Esophagus muscularis mucosa (tissue), 4 donors: ENCODE measurements around the gene LRRC61. TPM values are rescaled to one million over a fixed set of nuclear protein-coding genes. Genes with fewer than 3 reads are reported as not detected.

Experiments
- DNase-seq: peaks from one replicate; pipeline ENCODE4 v3.0.0-alpha.2; 2017; ENCODE audit errors: extremely low spot score
- H3K27ac ChIP-seq, 4 donors: fragments of 200-600 bp; sonication (generic); replicated peaks in 1 of 4; 1 replicate in 3 of 4; 2 replicates in 1 of 4; pipeline ENCODE4 v1.5.1; 2016 to 2019; ENCODE audit warnings: mild to moderate bottlenecking in 1 of 4
- H3K27me3 ChIP-seq, 4 donors: fragments of 200-600 bp; sonication (generic); one replicate each; pipeline versions ENCODE4 v1.5.1 to v1.6.0; 2016 to 2019
- H3K36me3 ChIP-seq, 4 donors: fragments of 200-600 bp; sonication (generic); one replicate each; pipeline ENCODE4 v1.5.1; 2016 to 2019
- H3K4me1 ChIP-seq, 4 donors: fragments of 200-600 bp; sonication (generic); one replicate each; pipeline ENCODE4 v1.5.1; 2016 to 2019
- H3K4me3 ChIP-seq, 4 donors: fragments of 200-600 bp; sonication (generic); 1 replicate in 2 of 4; 2 replicates in 2 of 4; pipeline ENCODE4 v1.5.1; 2016 to 2019; ENCODE audit warnings: mild to moderate bottlenecking in 4 of 4, moderate library complexity in 1 of 4
- H3K9me3 ChIP-seq, 4 donors: fragments of 200-600 bp; sonication (generic); 1 replicate in 3 of 4; 2 replicates in 1 of 4; pipeline ENCODE4 v1.5.1; 2016 to 2019
- EP300 ChIP-seq: sonication (generic); formaldehyde crosslinking; IDR thresholded peaks from one replicate; pipeline ENCODE4 v1.6.1; 2017; ENCODE audit warnings: antibody characterized with exemption
- POLR2A ChIP-seq: fragments of 450-650 bp; IDR thresholded peaks from one replicate; pipeline ENCODE4 v1.6.1; 2017; ENCODE audit warnings: antibody characterized with exemption, moderate library complexity, mild to moderate bottlenecking, low read depth
- POLR2AphosphoS5 ChIP-seq, 2 donors: sonication (generic); formaldehyde crosslinking; IDR thresholded peaks; one replicate each; pipeline ENCODE4 v1.6.1; 2017; ENCODE audit warnings: antibody characterized with exemption in 2 of 2
- WGBS: methylation state at CpG from one replicate; pipeline ENCODE4 v1.1.5; 2018; 5-methylcytosine and 5-hydroxymethylcytosine counted together
- intact Hi-C: fragments of 100-400 bp; cut with DNase I; formaldehyde crosslinking; loops from one replicate; pipeline ENCODE4 v1.15.1; 2023
- total RNA-seq, 4 donors: library from RNA; depleted of rRNA; stranded (reverse); fragments of >200 nt; gene quantifications; one replicate each; pipeline versions ENCODE4 v1.1.0 to v1.2.1, GENCODE V29; 2016
- TF ChIP-seq, protein P1 (sequence below), 3 experiments: fragments of 200-600 bp in 2 of 3; fragments of 450-650 bp in 1 of 3; sonication (generic) in 2 of 3; IDR thresholded peaks; one replicate each; pipeline ENCODE4 v1.5.1; 2017 to 2019; ENCODE audit warnings: antibody characterized with exemption in 3 of 3, mild to moderate bottlenecking in 2 of 3, moderate library complexity in 1 of 3

The LRRC61 gene
- total RNA-seq, 4 donors from 2014 or later: 7.9 to 16.5 (median 12.4) TPM

- Histone ChIP-seq H3K4me1 (peaks cover 26 to 42% (median 39%) of the 10 kb centered on the region in 4 donors), H3K4me3 (peak overlapping the region; percentile 70 to 96 (median 82)), H3K36me3 (peaks cover 16 to 28% (median 26%) of the 10 kb centered on the region in 4 donors), H3K27me3 (no peaks in the 10 kb centered on the region), H3K9me3 (no peaks in the 10 kb centered on the region), H3K27ac (peak overlapping the region; percentile 91 to 98 (median 92))
- 48% methylated on average over 8 of the region's 8 CpGs for WGBS
- no peak for DNase-seq
- intact Hi-C loops: loop anchor here (2.0 to 5.0 kb wide), 2 partner anchors 27 to 40 kb away; partner anchors contain the start of gene RARRES2
- TF ChIP-seq POLR2AphosphoS5 (IDR thresholded peaks at IDR 0.05) (no peak), POLR2A (no peak), EP300 (no peak)
- TF ChIP-seq, protein P1, sequence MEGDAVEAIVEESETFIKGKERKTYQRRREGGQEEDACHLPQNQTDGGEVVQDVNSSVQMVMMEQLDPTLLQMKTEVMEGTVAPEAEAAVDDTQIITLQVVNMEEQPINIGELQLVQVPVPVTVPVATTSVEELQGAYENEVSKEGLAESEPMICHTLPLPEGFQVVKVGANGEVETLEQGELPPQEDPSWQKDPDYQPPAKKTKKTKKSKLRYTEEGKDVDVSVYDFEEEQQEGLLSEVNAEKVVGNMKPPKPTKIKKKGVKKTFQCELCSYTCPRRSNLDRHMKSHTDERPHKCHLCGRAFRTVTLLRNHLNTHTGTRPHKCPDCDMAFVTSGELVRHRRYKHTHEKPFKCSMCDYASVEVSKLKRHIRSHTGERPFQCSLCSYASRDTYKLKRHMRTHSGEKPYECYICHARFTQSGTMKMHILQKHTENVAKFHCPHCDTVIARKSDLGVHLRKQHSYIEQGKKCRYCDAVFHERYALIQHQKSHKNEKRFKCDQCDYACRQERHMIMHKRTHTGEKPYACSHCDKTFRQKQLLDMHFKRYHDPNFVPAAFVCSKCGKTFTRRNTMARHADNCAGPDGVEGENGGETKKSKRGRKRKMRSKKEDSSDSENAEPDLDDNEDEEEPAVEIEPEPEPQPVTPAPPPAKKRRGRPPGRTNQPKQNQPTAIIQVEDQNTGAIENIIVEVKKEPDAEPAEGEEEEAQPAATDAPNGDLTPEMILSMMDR (IDR thresholded peaks at IDR 0.05): no peak
Measured at GRCh38 chr7:150367677-150368095, 44.5 kb downstream of the LRRC61 start.

DNA sequence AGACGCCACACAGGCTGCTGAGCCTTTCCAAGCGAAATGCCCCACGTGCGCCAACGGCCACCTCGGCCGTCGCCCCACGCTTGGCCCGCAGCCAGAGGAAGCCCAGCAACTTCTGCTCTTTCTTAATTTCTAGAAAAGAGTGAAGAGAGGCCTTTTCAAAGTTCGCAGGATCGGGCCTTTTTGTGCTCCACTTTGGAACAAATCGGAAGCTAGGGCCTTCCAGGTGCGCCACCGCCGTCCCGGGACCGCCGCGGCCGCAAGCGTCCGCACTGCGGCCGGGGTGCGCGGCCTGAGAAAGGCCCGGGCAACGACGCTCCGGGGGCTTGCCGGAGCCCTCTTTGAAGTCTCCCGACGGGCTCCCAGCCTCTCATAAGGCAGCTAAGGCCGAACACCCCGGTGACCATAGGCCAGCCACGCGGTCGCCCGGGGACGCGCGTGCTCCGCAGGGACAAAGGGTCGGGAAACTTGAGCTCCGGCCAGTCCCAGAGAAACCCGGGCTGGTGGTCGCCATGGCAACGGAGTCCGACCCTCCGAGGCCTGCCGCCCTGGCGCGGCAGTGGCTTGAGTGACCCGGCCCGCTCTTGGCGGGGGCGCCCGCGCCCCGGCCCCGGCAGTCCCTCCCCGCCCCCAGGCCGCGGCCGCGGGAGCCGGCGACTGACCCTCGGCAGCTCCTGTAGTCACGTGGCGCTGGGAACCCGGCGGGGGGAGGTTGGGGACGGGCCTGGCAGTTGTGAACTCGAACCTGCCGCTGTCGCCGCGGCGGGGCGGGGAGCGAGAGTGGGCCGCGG, 45.1 kb downstream of the LRRC61 start, which contains the start of gene REPIN1:
Gene REPIN1 (plus strand): TSS at position 727 of the 788 bp plus-strand sequence. CDS start 890 bp downstream, outside the sequence.
- H3K27ac ChIP-seq: peak within 1 kb of the TSS; percentile 91 to 98 (median 92)
- intact Hi-C loops: loop anchor here (2.0 to 5.0 kb wide), 2 partner anchors 27 to 39 kb away; partner anchors contain the start of gene RARRES2
- no peaks in the 10 kb centered on the region for H3K27me3 ChIP-seq
- H3K4me1 ChIP-seq: peaks cover 32 to 48% (median 45%) of the 10 kb centered on the region in 4 donors
- peak within 1 kb of the TSS; percentile 70 to 96 (median 82) for H3K4me3 ChIP-seq
- WGBS: 10% methylated on average over 18 of the region's 85 CpGs
- no peaks in the 10 kb centered on the region for H3K9me3 ChIP-seq
- peak; percentile 97 for DNase-seq
- H3K36me3 ChIP-seq: peaks cover 19 to 34% (median 32%) of the 10 kb centered on the region in 4 donors
- TF ChIP-seq EP300 (no peak), POLR2AphosphoS5 (IDR thresholded peaks at IDR 0.05) (peak; percentile 64 to 84), POLR2A (peak; percentile 38)
- TF ChIP-seq, protein P1 (IDR thresholded peaks at IDR 0.05): peak in 1 of 3 experiments; percentile 12

DNA sequence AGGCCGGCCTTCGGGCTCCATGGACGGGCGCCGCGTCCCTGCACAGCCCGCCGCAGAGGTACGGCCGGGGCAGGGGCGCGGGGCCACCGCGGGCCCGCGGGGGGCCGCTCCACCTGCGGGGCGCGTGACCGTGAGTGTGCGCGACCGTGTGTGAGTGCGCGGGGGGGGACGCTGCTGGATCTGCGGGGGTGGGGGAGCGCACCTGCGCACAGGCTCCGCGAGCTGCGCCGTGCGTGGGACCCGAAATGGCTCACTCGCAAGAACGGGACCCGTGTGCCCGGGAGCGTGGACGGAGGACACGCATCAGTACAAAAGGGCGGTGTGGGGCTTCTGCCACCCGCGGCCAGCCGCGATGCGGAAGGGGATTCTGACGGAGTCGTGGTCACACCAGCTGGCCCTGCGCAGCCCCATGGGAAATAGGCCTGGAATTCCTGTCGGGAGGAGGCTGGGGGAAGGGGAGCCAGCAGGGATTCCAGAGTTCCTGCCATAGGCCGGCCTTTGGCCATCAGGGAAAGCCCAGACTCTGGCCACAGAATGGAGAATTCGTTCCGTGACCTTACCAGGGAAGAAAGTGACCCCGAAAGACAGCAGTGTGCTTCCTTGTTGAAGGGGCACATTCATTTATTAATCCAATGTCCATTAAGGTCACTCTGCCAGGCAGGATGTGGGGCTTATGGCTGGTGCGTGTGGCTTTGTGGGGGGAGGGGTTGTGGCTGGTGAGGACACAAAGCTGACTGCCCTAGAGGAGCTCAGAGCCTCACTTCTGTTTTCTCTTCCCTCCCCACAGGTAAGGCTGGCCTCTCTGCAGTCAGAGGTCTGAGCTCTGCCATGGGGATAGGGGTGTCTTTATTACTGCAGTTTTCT, 46.0 kb downstream of the LRRC61 start:
- TF ChIP-seq POLR2AphosphoS5 (IDR thresholded peaks at IDR 0.05): peak; percentile 4 to 19
- TF ChIP-seq, protein P1 (IDR thresholded peaks at IDR 0.05): no peak
- DNase-seq: peak; percentile 93
- intact Hi-C loops: loop anchor here (2.0 to 5.0 kb wide), 2 partner anchors 28 to 38 kb away; partner anchors contain the start of gene RARRES2
- Histone ChIP-seq H3K27me3 (no peaks in the 10 kb centered on the region), H3K4me3 (peak overlapping the region; percentile 70 to 96 (median 82)), H3K4me1 (peaks cover 40 to 57% (median 53%) of the 10 kb centered on the region in 4 donors), H3K9me3 (no peaks in the 10 kb centered on the region), H3K27ac (peak overlapping the region; percentile 91 to 98 (median 92)), H3K36me3 (peaks cover 19 to 42% (median 40%) of the 10 kb centered on the region in 4 donors)
- 0% methylated on average over 15 of the region's 58 CpGs for WGBS

- peak overlapping the region; percentile 91 to 98 (median 92) for H3K27ac ChIP-seq
- WGBS: 32% methylated on average over 18 of the region's 23 CpGs
Measured at GRCh38 chr7:150369748-150370501, 46.8 kb downstream of the LRRC61 start.

More at GRCh38 chr7:150369748-150370501, 46.8 kb downstream of the LRRC61 start:
- no peak for DNase-seq
- H3K36me3 ChIP-seq: peaks cover 19 to 48% (median 43%) of the 10 kb centered on the region in 4 donors
- H3K9me3 ChIP-seq: no peaks in the 10 kb centered on the region
- H3K27me3 ChIP-seq: no peaks in the 10 kb centered on the region
- no peak for TF ChIP-seq POLR2A
- TF ChIP-seq EP300: no peak
- TF ChIP-seq, protein P1 (IDR thresholded peaks at IDR 0.05): no peak
- TF ChIP-seq POLR2AphosphoS5 (IDR thresholded peaks at IDR 0.05): no peak
- intact Hi-C loops: loop anchor here (2.0 to 5.0 kb wide), 2 partner anchors 29 to 37 kb away; partner anchors contain the start of gene RARRES2
- H3K4me1 ChIP-seq: peaks cover 41 to 57% (median 53%) of the 10 kb centered on the region in 4 donors
- H3K4me3 ChIP-seq: peak overlapping the region; percentile 70 to 96 (median 82)
